ENCODE data around the gene TTLL5.

The TTLL5 gene

DNA sequence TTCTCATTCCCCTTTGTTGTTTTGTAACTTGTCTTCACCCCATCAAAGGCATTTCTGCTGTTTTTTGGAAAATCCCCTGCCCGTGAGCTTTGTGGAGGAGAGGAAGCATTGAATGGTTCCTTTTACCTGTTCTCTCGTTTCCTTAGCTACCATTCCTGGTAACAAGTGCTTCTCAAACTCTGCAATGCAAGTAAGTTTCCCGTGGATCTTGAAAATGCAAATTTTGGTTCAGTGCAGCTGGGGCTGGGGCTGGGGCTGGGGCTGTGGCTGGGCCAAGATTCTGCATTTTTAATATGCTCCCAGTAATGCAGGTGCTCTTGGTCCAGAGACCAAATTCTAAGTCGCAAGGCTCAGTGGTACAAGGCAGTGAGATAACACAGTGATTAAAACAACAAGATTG lies 151.6 kb downstream of the TTLL5 start:
- Histone ChIP-seq H3K36me3 (ENCODE audit: control insufficient read depth, low read length) (no peaks in the 10 kb centered on the region), H3F3A (ENCODE audit: control insufficient read depth, insufficient read depth) (no peaks in the 10 kb centered on the region), H3K9me3 (ENCODE audit: control insufficient read depth, insufficient read depth, low read length) (no peaks in the 10 kb centered on the region), H3K4me1 (ENCODE audit: control insufficient read depth, low read length) (0 out of 2 replicates have a peak, but pooled peaks cover 4% of the 10 kb centered on the region), H3K9me2 (replicated peaks; ENCODE audit: control insufficient read depth, low read length) (no peaks in the 10 kb centered on the region), H3K79me2 (ENCODE audit: control insufficient read depth, low read length) (no peaks in the 10 kb centered on the region), H3K27me3 (ENCODE audit: control insufficient read depth, low read length) (no peaks in the 10 kb centered on the region), H3K4me3 (ENCODE audit: low read length) (no peak overlapping the region), H3K27ac (ENCODE audit: low read depth, low read length) (no peak overlapping the region), H4K20me1 (ENCODE audit: control insufficient read depth, insufficient read depth, low read depth, low read length) (no peaks in the 10 kb centered on the region), H3K4me2 (ENCODE audit: low read length) (no peak overlapping the region)
- TF ChIP-seq, protein P1, sequence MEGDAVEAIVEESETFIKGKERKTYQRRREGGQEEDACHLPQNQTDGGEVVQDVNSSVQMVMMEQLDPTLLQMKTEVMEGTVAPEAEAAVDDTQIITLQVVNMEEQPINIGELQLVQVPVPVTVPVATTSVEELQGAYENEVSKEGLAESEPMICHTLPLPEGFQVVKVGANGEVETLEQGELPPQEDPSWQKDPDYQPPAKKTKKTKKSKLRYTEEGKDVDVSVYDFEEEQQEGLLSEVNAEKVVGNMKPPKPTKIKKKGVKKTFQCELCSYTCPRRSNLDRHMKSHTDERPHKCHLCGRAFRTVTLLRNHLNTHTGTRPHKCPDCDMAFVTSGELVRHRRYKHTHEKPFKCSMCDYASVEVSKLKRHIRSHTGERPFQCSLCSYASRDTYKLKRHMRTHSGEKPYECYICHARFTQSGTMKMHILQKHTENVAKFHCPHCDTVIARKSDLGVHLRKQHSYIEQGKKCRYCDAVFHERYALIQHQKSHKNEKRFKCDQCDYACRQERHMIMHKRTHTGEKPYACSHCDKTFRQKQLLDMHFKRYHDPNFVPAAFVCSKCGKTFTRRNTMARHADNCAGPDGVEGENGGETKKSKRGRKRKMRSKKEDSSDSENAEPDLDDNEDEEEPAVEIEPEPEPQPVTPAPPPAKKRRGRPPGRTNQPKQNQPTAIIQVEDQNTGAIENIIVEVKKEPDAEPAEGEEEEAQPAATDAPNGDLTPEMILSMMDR (IDR thresholded peaks at IDR 0.05; ENCODE audit: low read depth, low read length, poor library complexity, severe bottlenecking) = no peak
- TF ChIP-seq EZH2phosphoT487 (IDR thresholded peaks at IDR 0.05; ENCODE audit: borderline replicate concordance, low read length) = no peak

DNA sequence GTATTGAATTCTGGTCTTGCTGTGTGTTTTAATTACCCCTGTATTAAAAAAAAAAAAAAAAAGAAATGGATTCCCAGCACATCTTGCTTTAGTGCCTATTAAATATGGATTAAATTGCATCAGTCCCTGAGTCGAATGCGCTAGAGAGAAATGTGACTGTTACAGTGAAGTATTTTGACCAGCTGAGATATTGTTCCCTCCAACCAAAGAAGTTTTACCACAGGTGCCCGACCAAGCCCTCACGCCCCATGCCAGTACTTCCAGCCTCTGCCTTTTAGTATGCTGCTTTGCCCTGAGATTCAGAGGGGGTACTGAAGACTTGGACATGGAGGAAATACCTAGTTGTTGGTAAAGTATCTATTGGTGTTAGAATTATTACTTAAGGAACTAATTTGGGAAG lies 159.7 kb downstream of the TTLL5 start:
- no peaks in the 10 kb centered on the region for H3K4me1 ChIP-seq (ENCODE audit: control insufficient read depth, low read length)
- H3K27me3 ChIP-seq (ENCODE audit: control insufficient read depth, low read length) = no peaks in the 10 kb centered on the region
- H3K9me3 ChIP-seq (ENCODE audit: control insufficient read depth, insufficient read depth, low read length) = no peaks in the 10 kb centered on the region
- no peaks in the 10 kb centered on the region for H3K9me2 ChIP-seq (replicated peaks; ENCODE audit: control insufficient read depth, low read length)
- no peaks in the 10 kb centered on the region for H3K79me2 ChIP-seq (ENCODE audit: control insufficient read depth, low read length)
- no peak overlapping the region for H3K4me2 ChIP-seq (ENCODE audit: low read length)
- H3K4me3 ChIP-seq (ENCODE audit: low read length) = no peak overlapping the region
- H3F3A ChIP-seq (ENCODE audit: control insufficient read depth, insufficient read depth) = no peaks in the 10 kb centered on the region
- H4K20me1 ChIP-seq (ENCODE audit: control insufficient read depth, insufficient read depth, low read depth, low read length) = no peaks in the 10 kb centered on the region
- H3K27ac ChIP-seq (ENCODE audit: low read depth, low read length) = no peak overlapping the region
- peaks cover 14% of the 10 kb centered on the region for H3K36me3 ChIP-seq (ENCODE audit: control insufficient read depth, low read length)
- TF ChIP-seq, protein P1 (IDR thresholded peaks at IDR 0.05; ENCODE audit: low read depth, low read length, poor library complexity, severe bottlenecking) = no peak
- no peak for TF ChIP-seq EZH2phosphoT487 (IDR thresholded peaks at IDR 0.05; ENCODE audit: borderline replicate concordance, low read length)

DNA sequence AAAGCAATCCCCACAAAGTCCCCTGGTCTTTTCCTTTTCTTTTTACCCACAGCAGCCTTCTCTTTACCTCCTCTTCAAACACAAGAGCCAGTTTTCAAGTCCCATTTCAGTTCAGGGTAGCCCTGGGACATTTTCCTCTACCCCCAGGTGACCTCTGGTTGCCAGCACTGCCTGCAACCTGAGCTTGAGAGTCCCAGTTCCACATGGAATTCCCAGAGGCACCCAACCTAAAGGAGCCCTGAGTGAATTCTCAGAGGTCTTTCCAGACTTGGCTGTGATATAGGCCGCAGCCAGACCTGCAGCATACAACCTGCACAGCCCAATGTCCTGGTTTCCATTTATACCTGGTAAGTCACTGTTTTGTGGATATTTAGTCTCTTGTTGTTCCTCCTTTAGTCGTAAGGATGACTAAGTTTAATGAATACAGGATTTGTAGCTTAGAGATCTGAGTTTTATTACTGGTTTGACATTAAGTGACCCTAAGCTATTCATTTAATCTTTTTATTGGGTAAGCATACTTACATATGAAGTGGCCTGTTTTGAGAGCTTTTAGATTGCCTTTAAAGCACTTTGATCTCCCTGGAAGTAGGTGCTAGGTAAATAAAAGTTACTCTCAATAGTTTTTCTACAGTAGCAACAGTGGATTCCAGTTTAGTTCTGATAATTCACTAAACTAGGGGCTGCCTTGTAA lies 160.9 kb downstream of the TTLL5 start:
- H3K27ac ChIP-seq (ENCODE audit: low read depth, low read length) = no peak overlapping the region
- H3K79me2 ChIP-seq (ENCODE audit: control insufficient read depth, low read length) = no peaks in the 10 kb centered on the region
- H3K27me3 ChIP-seq (ENCODE audit: control insufficient read depth, low read length) = no peaks in the 10 kb centered on the region
- no peaks in the 10 kb centered on the region for H3K9me3 ChIP-seq (ENCODE audit: control insufficient read depth, insufficient read depth, low read length)
- peaks cover 14% of the 10 kb centered on the region for H3K36me3 ChIP-seq (ENCODE audit: control insufficient read depth, low read length)
- no peaks in the 10 kb centered on the region for H4K20me1 ChIP-seq (ENCODE audit: control insufficient read depth, insufficient read depth, low read depth, low read length)
- TF ChIP-seq, protein P1 (IDR thresholded peaks at IDR 0.05; ENCODE audit: low read depth, low read length, poor library complexity, severe bottlenecking) = no peak
- no peak for TF ChIP-seq EZH2phosphoT487 (IDR thresholded peaks at IDR 0.05; ENCODE audit: borderline replicate concordance, low read length)
- no peaks in the 10 kb centered on the region for H3K4me1 ChIP-seq (ENCODE audit: control insufficient read depth, low read length)
- H3K4me3 ChIP-seq (ENCODE audit: low read length) = no peak overlapping the region
- no peaks in the 10 kb centered on the region for H3K9me2 ChIP-seq (replicated peaks; ENCODE audit: control insufficient read depth, low read length)
- no peaks in the 10 kb centered on the region for H3F3A ChIP-seq (ENCODE audit: control insufficient read depth, insufficient read depth)
- H3K4me2 ChIP-seq (ENCODE audit: low read length) = no peak overlapping the region

Data from DOHH2 (cell line).